Testis (tissue), 3 donors: Measurements from ENCODE around the gene RBBP8. TPM values are rescaled to one million over a fixed set of nuclear protein-coding genes. Genes with fewer than 3 reads are reported as not detected.
"Not testable (repeated sequence)": the region's sequence is repeated elsewhere in the genome, so short reads cannot be mapped to it uniquely, and the experiment has no call there.

Experiments
- DNase-seq: peaks from one replicate; pipeline ENCODE4 v3.0.0-alpha.2; 2019
- H3K27ac ChIP-seq, 2 donors: fragments of 200-600 bp; sonication (generic); one replicate each; pipeline ENCODE4 v1.5.1; 2019
- H3K27me3 ChIP-seq: fragments of 200-600 bp; sonication (generic); one replicate; pipeline ENCODE4 v1.5.1; 2019
- H3K36me3 ChIP-seq: fragments of 200-600 bp; sonication (generic); one replicate; pipeline ENCODE4 v1.5.1; 2017; ENCODE audit warnings: low read depth; ENCODE audit errors: missing control alignments
- H3K4me1 ChIP-seq: fragments of 200-600 bp; sonication (generic); one replicate; pipeline ENCODE4 v1.5.1; 2019
- H3K4me3 ChIP-seq, 2 donors: fragments of 200-600 bp; sonication (generic); one replicate each; pipeline ENCODE4 v1.5.1; 2017 to 2019
- H3K9me3 ChIP-seq: fragments of 200-600 bp; sonication (generic); one replicate; pipeline ENCODE4 v1.5.1; 2017
- POLR2A ChIP-seq: fragments of 450-650 bp; IDR thresholded peaks from one replicate; pipeline ENCODE4 v1.6.1; 2017; ENCODE audit warnings: antibody characterized with exemption, mild to moderate bottlenecking, moderate library complexity
- WGBS, 2 donors: methylation state at CpG; one replicate each; pipeline ENCODE4 v1.1.5; 2018; 5-methylcytosine and 5-hydroxymethylcytosine counted together
- intact Hi-C: fragments of 100-400 bp; cut with DNase I; formaldehyde crosslinking; loops from one replicate; pipeline ENCODE4 v1.15.1; 2023; ENCODE audit warnings: low total_unique reads
- polyA plus RNA-seq: library from polyadenylated mRNA; stranded (reverse); fragments of 350-450 nt; fragmentation: Illumina TruSeq; extraction: RNeasy Lipid Tissue Mini Kit (QIAGEN cat#74804); gene quantifications from one replicate; pipeline ENCODE4 v1.2.3, GENCODE V29; 2014; ENCODE audit warnings: low read depth, low replicate concordance; ENCODE audit not compliant: insufficient read depth
- total RNA-seq, 2 donors: library from RNA; depleted of rRNA; stranded (reverse); fragments of >200 nt; gene quantifications; one replicate each; pipeline ENCODE4 v1.2.3, GENCODE V29; 2016
- TF ChIP-seq, protein P1 (sequence below), 3 experiments: fragments of 450-650 bp in 2 of 3; fragments of 200-600 bp in 1 of 3; sonication (generic) in 1 of 3; IDR thresholded peaks; one replicate each; pipeline ENCODE4 v1.5.1; 2016 to 2019; ENCODE audit warnings: antibody characterized with exemption in 3 of 3, mild to moderate bottlenecking in 2 of 3, moderate library complexity in 1 of 3

The RBBP8 gene
- total and polyA plus RNA-seq, 3 donors from 2014 or later = 24.7 to 76.4 (median 45.7) TPM

GRCh38 chr18:22902093-22902492 is 31.0 kb upstream of the RBBP8 start:
- intact Hi-C loops = no loop called here
- no peak for DNase-seq

DNA sequence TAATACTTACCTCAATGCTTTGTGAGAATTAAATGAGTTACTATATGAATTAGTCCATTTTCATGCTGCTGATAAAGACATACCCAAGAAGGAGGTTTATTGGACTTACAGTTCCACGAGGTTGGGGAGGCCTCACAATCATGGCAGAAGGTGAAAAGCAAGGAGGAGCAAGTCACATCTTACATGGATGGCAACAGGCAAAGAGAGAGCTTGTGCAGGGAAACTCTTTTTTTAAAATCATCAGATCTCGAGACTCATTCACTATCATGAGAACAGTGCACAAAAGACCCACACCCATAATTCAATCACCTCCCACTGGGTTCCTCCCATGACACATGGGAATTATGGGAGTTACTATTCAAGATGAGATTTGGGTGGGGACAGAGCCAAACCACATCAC is 29.9 kb upstream of the RBBP8 start:
- DNase-seq, H3K4me3 ChIP-seq, intact Hi-C loops, H3K4me1 ChIP-seq, H3K27me3 ChIP-seq, H3K27ac ChIP-seq, H3K9me3 ChIP-seq, H3K36me3 ChIP-seq: not testable (repeated sequence)
- 87 to 89% methylated on average over 2 of the region's 2 CpGs for WGBS, 2 donors

More at GRCh38 chr18:22902093-22902492, 31.0 kb upstream of the RBBP8 start:
- no peaks in the 10 kb centered on the region for H3K27me3 ChIP-seq
- H3K9me3 ChIP-seq = no peaks in the 10 kb centered on the region
- no peaks in the 10 kb centered on the region for H3K4me1 ChIP-seq
- H3K36me3 ChIP-seq = no peaks in the 10 kb centered on the region
- TF ChIP-seq, protein P1, sequence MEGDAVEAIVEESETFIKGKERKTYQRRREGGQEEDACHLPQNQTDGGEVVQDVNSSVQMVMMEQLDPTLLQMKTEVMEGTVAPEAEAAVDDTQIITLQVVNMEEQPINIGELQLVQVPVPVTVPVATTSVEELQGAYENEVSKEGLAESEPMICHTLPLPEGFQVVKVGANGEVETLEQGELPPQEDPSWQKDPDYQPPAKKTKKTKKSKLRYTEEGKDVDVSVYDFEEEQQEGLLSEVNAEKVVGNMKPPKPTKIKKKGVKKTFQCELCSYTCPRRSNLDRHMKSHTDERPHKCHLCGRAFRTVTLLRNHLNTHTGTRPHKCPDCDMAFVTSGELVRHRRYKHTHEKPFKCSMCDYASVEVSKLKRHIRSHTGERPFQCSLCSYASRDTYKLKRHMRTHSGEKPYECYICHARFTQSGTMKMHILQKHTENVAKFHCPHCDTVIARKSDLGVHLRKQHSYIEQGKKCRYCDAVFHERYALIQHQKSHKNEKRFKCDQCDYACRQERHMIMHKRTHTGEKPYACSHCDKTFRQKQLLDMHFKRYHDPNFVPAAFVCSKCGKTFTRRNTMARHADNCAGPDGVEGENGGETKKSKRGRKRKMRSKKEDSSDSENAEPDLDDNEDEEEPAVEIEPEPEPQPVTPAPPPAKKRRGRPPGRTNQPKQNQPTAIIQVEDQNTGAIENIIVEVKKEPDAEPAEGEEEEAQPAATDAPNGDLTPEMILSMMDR (IDR thresholded peaks at IDR 0.05) = no peak
- no peak for TF ChIP-seq POLR2A
- no peak overlapping the region for H3K27ac ChIP-seq
- no peak overlapping the region for H3K4me3 ChIP-seq

- Histone ChIP-seq H3K4me3 (no peak overlapping the region), H3K9me3 (no peaks in the 10 kb centered on the region), H3K36me3 (no peaks in the 10 kb centered on the region), H3K4me1 (no peaks in the 10 kb centered on the region), H3K27me3 (no peaks in the 10 kb centered on the region), H3K27ac (no peak overlapping the region)
- intact Hi-C loops = no loop called here
- WGBS, 2 donors = 76 to 100% methylated on average over 1 of the region's 1 CpG
- TF ChIP-seq, protein P1 (IDR thresholded peaks at IDR 0.05) = no peak
- no peak for TF ChIP-seq POLR2A
- no peak for DNase-seq
These were observed 21.0 kb upstream of the RBBP8 start for GRCh38 chr18:22912149-22912548.

DNA sequence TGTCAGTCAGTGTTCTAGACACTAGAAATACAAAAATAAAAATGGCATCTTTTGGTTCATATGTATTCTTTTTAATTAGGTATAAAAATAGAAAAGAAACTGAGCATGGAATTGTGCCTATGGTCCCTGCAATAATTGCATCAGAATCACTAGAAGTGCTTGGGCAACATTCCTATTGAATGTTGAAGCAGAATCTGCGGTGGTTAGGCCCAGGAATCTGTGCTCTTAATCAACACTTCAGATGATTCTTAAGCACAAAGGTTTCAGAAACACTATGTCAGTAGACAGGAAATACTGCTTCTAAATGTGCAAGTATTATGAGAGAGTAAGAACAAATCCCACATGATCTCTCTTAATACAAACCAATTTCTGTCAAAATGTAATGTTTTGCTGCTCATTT is 20.3 kb upstream of the RBBP8 start:
- no peak for DNase-seq
- no peaks in the 10 kb centered on the region for H3K4me1 ChIP-seq
- H3K4me3 ChIP-seq = no peak overlapping the region
- intact Hi-C loops = no loop called here
- no peaks in the 10 kb centered on the region for H3K36me3 ChIP-seq
- no peak overlapping the region for H3K27ac ChIP-seq
- TF ChIP-seq POLR2A = no peak
- TF ChIP-seq, protein P1 (IDR thresholded peaks at IDR 0.05) = no peak
- no peaks in the 10 kb centered on the region for H3K27me3 ChIP-seq
- H3K9me3 ChIP-seq = no peaks in the 10 kb centered on the region
- 89 to 90% methylated on average over 1 of the region's 1 CpG for WGBS, 2 donors

GRCh38 chr18:22913861-22914260 is 19.3 kb upstream of the RBBP8 start:
- no peak for DNase-seq
- H3K9me3 ChIP-seq = no peaks in the 10 kb centered on the region
- H3K27me3 ChIP-seq = no peaks in the 10 kb centered on the region
- H3K36me3 ChIP-seq = no peaks in the 10 kb centered on the region
- intact Hi-C loops = no loop called here
- no peak overlapping the region for H3K27ac ChIP-seq
- no peak for TF ChIP-seq POLR2A
- TF ChIP-seq, protein P1 (IDR thresholded peaks at IDR 0.05) = no peak
- WGBS, 2 donors = 58 to 67% methylated on average over 3 of the region's 3 CpGs
- no peak overlapping the region for H3K4me3 ChIP-seq
- no peaks in the 10 kb centered on the region for H3K4me1 ChIP-seq
